Measurements from ENCODE around the gene USP6NL. TPM values are rescaled to one million over a fixed set of nuclear protein-coding genes. Genes with fewer than 3 reads are reported as not detected.

Gene USP6NL
- total RNA-seq, 1 donor from 2014 or later: 20.0 TPM

- peaks cover 15% of the 10 kb centered on the region for H3K27me3 ChIP-seq (ENCODE audit: low read depth)
- H3K9me3 ChIP-seq: no peaks in the 10 kb centered on the region
- H3K36me3 ChIP-seq: no peaks in the 10 kb centered on the region
- no peak overlapping the region for H3K27ac ChIP-seq
- ATAC-seq: no peak
- H3K4me1 ChIP-seq: no peaks in the 10 kb centered on the region
- no peak for TF ChIP-seq CTCF (IDR thresholded peaks at IDR 0.05)
- intact Hi-C loops (cut with DNase I): no loop called here
- H3K4me3 ChIP-seq: no peak overlapping the region
- DNase-seq: no peak
These were observed 163.3 kb downstream of the USP6NL start for GRCh38 chr10:11448190-11448544.

GRCh38 chr10:11447586-11447985, 163.9 kb downstream of the USP6NL start:
- ATAC-seq (no peak), DNase-seq (no peak)
- H3K9me3 ChIP-seq: no peaks in the 10 kb centered on the region
- no peak overlapping the region for H3K27ac ChIP-seq
- TF ChIP-seq CTCF (IDR thresholded peaks at IDR 0.05): no peak
- intact Hi-C loops (cut with DNase I): no loop called here
- H3K4me1 ChIP-seq: no peaks in the 10 kb centered on the region
- H3K36me3 ChIP-seq: no peaks in the 10 kb centered on the region
- no peak overlapping the region for H3K4me3 ChIP-seq
- H3K27me3 ChIP-seq (ENCODE audit: low read depth): peaks cover 15% of the 10 kb centered on the region

- Histone ChIP-seq H3K9me3 (no peaks in the 10 kb centered on the region), H3K27ac (no peak overlapping the region), H3K36me3 (no peaks in the 10 kb centered on the region), H3K4me1 (no peaks in the 10 kb centered on the region), H3K27me3 (ENCODE audit: low read depth) (peaks cover 15% of the 10 kb centered on the region), H3K4me3 (no peak overlapping the region)
- intact Hi-C loops (cut with DNase I): no loop called here
- ATAC-seq (no peak), DNase-seq (no peak)
- TF ChIP-seq CTCF (IDR thresholded peaks at IDR 0.05): no peak
These were observed 164.6 kb downstream of the USP6NL start for GRCh38 chr10:11446864-11447263.

- Histone ChIP-seq H3K4me3 (no peak overlapping the region), H3K4me1 (no peaks in the 10 kb centered on the region), H3K36me3 (no peaks in the 10 kb centered on the region), H3K27me3 (ENCODE audit: low read depth) (peaks cover 15% of the 10 kb centered on the region), H3K27ac (no peak overlapping the region), H3K9me3 (no peaks in the 10 kb centered on the region)
- no peak for TF ChIP-seq CTCF (IDR thresholded peaks at IDR 0.05)
- DNase-seq (no peak), ATAC-seq (no peak)
- intact Hi-C loops (cut with DNase I): no loop called here
These were observed 165.3 kb downstream of the USP6NL start for GRCh38 chr10:11446133-11446532.

- no peak for DNase-seq
These were observed 166.8 kb downstream of the USP6NL start for GRCh38 chr10:11444531-11445228.

More at GRCh38 chr10:11444531-11445228, 166.8 kb downstream of the USP6NL start:
- Histone ChIP-seq H3K4me1 (no peaks in the 10 kb centered on the region), H3K9me3 (no peaks in the 10 kb centered on the region), H3K27me3 (ENCODE audit: low read depth) (peaks cover 15% of the 10 kb centered on the region), H3K27ac (no peak overlapping the region), H3K36me3 (no peaks in the 10 kb centered on the region), H3K4me3 (no peak overlapping the region)
- TF ChIP-seq CTCF (IDR thresholded peaks at IDR 0.05): no peak
- intact Hi-C loops (cut with DNase I): no loop called here
- no peak for ATAC-seq
